Skeletal muscle tissue (tissue), 4 donors: ENCODE measurements around the gene RNU1-2. TPM values are rescaled to one million over a fixed set of nuclear protein-coding genes. Genes with fewer than 3 reads are reported as not detected.
A peak's percentile ranks its signal among the peaks of the same experiment; 100 is the strongest.
"Not testable (repeated sequence)": the region's sequence is repeated elsewhere in the genome, so short reads cannot be mapped to it uniquely, and the experiment has no call there.

Experiments used
- H3K27ac ChIP-seq: one replicate; pipeline ENCODE4 v1.7.0; 2013; ENCODE audit warnings: mild to moderate bottlenecking, low read depth, low read length, inconsistent platforms
- H3K27me3 ChIP-seq, 3 donors: one replicate each; pipeline ENCODE4 v1.7.0; 2013; ENCODE audit warnings: low read length in 3 of 3; ENCODE audit not compliant: control insufficient read depth in 3 of 3, insufficient read depth in 3 of 3
- H3K36me3 ChIP-seq, 3 donors: one replicate each; pipeline ENCODE4 v1.7.0; 2013; ENCODE audit warnings: low read length in 3 of 3; ENCODE audit not compliant: control insufficient read depth in 3 of 3, insufficient read depth in 3 of 3
- H3K4me1 ChIP-seq, 3 donors: one replicate each; pipeline ENCODE4 v1.7.0; 2013; ENCODE audit warnings: low read length in 3 of 3, mild to moderate bottlenecking in 3 of 3; ENCODE audit not compliant: control insufficient read depth in 3 of 3, insufficient read depth in 3 of 3
- H3K4me3 ChIP-seq, 3 donors: one replicate each; pipeline ENCODE4 v1.7.0; 2013; ENCODE audit warnings: low read length in 3 of 3
- H3K9ac ChIP-seq, 3 donors: one replicate each; pipeline ENCODE4 v1.7.0; 2013; ENCODE audit warnings: low read length in 3 of 3, mild to moderate bottlenecking in 3 of 3, moderate library complexity in 2 of 3, low read depth in 1 of 3
- H3K9me3 ChIP-seq, 3 donors: one replicate each; pipeline ENCODE4 v1.7.0; 2013; ENCODE audit warnings: low read length in 3 of 3; ENCODE audit not compliant: control insufficient read depth in 3 of 3
- total RNA-seq: library from RNA; depleted of rRNA; stranded (reverse); fragments of >200 nt; gene quantifications from one replicate; pipeline ENCODE4 v1.2.3, GENCODE V29; 2014
- donor health status: Osteomylitis.

The RNU1-2 gene
- total RNA-seq, 1 donor from 2014 or later = under 0.01 TPM

DNA sequence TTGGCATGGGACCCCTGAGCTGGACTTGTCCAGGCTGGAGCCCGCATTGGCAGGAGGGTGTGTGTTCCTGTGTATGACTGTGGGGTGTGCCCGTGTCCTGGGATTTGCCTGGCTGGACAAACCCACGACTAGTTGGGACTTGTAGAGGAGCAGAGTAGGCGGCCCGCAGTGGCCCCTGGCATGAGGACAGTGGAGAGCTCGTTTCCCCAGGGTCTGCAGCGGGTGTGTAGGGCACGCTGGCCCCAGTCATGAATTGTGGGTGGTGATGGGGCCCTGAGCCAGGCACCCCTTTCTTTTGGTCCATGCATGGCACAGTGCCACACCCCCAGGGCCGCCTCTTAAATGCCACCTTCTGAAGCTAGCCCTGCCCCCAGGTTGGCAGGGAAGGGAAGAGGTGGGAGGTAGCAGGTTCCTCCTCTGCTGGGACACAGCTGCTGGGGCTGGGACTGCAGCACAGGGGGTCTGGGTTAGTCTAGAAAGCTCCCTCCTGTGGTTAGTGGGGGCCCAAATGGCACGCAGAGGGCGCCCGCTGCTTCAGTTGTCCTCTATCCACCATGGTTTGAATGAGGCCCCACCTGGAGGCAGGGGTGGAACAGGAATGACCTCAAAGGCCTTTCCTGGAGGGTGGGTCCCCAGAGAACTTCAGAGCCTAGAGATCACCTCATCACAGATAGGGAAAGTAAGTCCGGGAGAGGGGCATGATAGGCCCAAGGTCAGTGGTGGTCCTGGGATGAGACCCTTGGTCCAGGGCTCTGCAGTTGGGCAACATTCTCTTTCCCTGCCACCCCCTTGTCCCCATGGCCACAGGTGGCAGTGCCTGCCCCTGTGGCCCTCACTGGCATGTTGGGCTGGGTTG, 30.1 kb downstream of the RNU1-2 start:
- Histone ChIP-seq H3K9ac (peak overlapping the region in 1 of 3 donors; percentile 45), H3K9me3 (no peaks in the 10 kb centered on the region), H3K27me3 (peaks cover 0 to 21% (median 3%) of the 10 kb centered on the region in 3 donors), H3K27ac (no peak overlapping the region), H3K4me1 (peaks cover 7 to 17% (median 9%) of the 10 kb centered on the region in 3 donors), H3K4me3 (no peak overlapping the region), H3K36me3 (peaks cover 2 to 6% (median 3%) of the 10 kb centered on the region in 3 donors)

DNA sequence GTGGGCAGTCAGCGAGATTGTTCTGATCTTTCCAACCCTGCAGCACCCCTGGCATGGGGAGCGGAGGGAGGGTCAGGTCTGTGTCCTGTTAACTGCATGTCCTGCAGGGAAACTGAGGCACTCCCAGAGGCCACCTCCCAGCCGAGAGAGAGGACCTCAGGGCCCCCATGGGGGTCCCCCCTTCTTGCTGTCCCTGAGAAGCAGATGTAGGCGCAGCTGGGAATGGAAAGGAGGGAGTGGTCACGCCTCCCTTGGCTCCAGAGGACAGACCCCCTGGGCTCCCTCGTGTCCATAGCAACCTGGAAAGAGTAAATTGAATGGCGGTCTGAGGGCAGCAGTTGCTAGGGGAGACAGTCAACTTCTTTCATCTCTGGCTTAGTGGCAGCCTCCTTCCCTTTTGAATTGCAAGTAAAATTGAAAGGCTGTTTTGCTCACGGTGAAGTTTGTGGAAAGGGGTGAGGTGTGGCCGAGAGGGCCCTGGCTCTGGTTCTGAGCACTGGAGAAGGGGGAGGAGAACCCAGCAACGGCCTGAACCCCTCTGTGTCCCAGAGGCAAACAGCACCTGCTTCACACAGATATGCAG, 30.8 kb downstream of the RNU1-2 start:
- H3K27me3 ChIP-seq = peaks cover 0 to 21% (median 1%) of the 10 kb centered on the region in 3 donors
- peaks cover 8 to 13% (median 8%) of the 10 kb centered on the region in 3 donors for H3K36me3 ChIP-seq
- H3K4me1 ChIP-seq = peaks cover 3 to 10% (median 3%) of the 10 kb centered on the region in 3 donors
- H3K9ac ChIP-seq = peak overlapping the region in 1 of 3 donors; percentile 45
- H3K4me3 ChIP-seq = no peak overlapping the region
- H3K27ac ChIP-seq = no peak overlapping the region
- H3K9me3 ChIP-seq = no peaks in the 10 kb centered on the region

DNA sequence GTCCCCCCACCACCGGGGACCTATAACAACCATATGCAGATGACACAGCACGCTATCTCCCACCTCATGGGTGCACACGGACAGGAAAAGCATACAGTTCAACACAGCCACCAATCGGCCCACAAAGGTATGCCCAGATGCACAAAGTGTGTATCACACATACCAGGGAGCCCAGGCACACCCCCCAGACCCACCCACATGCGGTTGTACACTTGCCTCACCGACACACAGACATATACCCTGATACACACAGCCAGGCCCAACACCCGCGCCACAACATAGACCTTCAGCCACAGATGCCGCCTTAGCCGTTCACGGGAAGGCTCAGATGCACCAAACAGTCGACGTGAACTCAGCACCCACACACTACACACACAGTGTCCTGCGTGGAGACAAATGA, 31.5 kb downstream of the RNU1-2 start:
- H3K4me1 ChIP-seq = peaks cover 0 to 5% (median 0%) of the 10 kb centered on the region in 3 donors
- H3K4me3 ChIP-seq = no peak overlapping the region
- no peak overlapping the region for H3K27ac ChIP-seq
- H3K36me3 ChIP-seq = peaks cover 8 to 14% (median 9%) of the 10 kb centered on the region in 3 donors
- H3K27me3 ChIP-seq = peaks cover 0 to 21% (median 0%) of the 10 kb centered on the region in 3 donors
- peak overlapping the region in 1 of 3 donors; percentile 16 for H3K9ac ChIP-seq
- H3K9me3 ChIP-seq = no peaks in the 10 kb centered on the region

DNA sequence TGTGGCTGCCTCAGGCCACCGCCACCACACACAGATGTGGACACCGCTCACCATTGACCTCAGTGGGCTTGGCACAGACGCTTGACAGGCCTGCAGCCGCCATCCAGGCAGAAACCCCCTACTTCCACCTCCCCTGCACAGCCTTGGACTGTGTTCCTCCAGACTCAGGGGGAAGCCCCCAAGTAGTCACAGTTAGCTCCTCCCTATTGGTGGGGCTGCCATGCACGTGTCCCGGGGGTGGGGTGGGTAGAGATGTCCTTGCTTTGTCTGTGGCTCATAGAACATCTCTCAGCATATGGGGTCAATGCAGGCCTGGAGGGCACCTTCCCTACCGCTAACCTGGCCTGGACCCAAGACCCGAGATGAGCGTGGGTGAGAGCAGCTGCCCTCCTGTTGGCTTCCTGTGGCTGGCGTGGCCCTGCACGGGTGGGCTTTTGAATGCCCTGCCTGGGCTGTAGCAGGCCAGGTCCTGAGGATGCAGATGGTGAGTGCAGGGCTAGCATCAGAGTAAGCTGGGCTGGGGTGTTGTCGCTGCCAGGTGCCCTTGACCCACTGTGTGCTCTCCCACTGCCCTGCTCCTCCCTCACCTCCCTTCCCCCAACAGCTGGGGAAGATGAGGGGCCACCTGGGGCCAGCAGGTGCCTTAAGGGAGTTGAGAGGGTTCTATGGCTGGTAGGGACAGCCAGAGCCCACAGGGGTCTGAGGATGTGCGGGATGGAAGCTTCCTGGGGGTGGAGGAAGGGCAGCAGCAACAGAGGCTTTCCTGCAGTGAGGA, 32.1 kb downstream of the RNU1-2 start:
- Histone ChIP-seq H3K27ac (no peak overlapping the region), H3K9ac (peak overlapping the region in 1 of 3 donors; percentile 16), H3K9me3 (no peaks in the 10 kb centered on the region), H3K4me1 (peaks cover 0 to 5% (median 0%) of the 10 kb centered on the region in 3 donors), H3K4me3 (no peak overlapping the region), H3K36me3 (peaks cover 8 to 18% (median 13%) of the 10 kb centered on the region in 3 donors), H3K27me3 (peaks cover 0 to 17% (median 0%) of the 10 kb centered on the region in 3 donors)

DNA sequence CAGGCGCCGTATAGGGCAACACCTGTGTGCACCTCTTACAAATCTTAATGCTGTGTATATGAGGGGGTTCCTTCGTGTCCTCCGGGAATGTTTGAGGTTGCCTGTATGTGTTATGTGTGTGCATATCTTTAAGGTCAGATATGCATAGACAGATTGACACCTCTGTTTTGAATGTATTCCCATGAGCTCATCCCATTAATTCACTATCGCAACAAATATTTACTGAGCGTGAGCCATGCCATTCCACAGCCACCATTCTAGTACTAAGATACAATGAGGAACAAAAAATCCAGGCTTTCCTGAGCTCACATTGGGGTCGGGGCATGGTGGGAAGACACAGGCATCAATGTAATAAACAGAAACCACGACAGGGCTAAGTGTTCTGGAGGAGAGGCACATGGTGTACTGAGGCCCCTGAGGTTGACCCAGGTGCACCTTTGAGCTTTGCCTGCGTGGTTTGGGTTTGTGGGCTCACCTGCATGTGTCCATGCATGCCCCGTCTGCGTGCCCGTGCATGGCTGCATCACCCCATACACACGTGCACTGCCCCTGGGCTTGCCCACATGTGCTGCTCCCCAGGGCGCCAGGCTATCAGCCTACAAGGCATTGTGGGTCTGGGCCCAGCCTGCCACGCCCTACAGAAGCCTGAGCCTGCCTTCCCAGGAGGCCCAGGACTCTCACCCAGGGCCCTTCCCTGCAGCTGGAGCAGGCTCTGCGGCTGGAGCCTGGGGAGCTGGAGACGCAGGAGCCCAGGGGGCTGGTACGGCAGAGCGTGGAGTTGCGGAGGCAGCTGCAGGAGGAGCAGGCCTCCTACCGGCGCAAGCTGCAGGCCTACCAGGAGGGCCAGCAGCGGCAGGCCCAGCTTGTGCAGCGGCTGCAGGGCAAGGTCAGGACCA, 33.6 kb downstream of the RNU1-2 start:
- H3K4me3 ChIP-seq, H3K27me3 ChIP-seq, H3K9ac ChIP-seq, H3K27ac ChIP-seq, H3K4me1 ChIP-seq, H3K9me3 ChIP-seq: not testable (repeated sequence)
- peaks cover 6 to 18% (median 13%) of the 10 kb centered on the region in 3 donors for H3K36me3 ChIP-seq

DNA sequence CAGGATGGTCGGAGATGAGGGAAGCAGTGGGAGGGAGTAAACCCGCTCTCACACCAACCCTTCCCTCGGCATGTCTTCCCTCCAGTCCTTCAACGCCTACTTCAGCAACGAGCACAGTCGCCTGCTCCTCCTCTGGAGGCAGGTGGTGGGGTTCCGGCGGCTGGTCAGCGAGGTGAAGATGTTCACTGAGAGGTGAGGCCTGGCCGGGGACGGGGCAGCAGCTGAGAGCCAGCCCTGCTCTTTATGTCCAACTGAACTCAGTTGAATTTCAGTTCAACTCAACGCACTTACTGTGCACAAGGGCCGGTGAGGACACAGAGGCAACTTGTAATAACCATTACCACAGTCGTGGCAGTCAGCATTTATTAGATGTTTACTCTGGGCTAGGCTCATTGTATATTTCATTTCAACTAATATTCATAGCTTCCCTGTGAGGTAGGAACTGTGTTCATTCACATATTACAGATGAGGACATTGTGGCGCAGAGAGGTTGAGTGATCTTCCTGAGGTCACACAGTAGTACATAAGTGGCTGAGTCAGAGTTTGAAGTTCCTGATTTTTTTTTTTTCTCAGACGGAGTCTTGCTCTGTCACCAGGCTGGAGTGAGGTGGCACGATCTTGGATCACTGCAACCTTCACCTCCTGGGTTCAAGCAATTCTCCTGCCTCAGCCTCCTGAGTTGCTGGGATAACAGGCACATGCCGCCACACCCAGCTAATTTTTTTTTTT, 35.6 kb downstream of the RNU1-2 start:
- H3K9me3 ChIP-seq, H3K27me3 ChIP-seq, H3K4me3 ChIP-seq, H3K4me1 ChIP-seq, H3K9ac ChIP-seq, H3K27ac ChIP-seq: not testable (repeated sequence)
- H3K36me3 ChIP-seq = peaks cover 7 to 23% (median 15%) of the 10 kb centered on the region in 3 donors

DNA sequence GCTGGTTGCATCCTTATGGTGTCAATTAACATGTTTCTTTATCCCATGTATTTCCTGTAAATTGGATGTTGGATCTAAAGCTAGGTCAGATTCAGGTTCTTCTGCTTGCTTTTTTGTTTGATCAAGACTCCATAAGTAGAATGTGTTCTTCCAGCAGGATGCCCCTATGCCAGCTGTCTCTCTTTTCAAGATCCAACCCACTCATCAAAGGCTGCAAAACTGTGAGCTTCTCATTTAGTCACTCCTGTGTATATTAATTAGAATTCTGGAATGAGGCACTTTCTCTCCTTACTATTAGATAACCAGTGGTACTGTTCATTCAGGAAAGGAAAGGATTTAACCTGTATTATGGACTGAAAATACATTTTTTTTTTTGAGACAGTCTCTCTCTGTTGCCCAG, 38.2 kb downstream of the RNU1-2 start:
- H3K9me3 ChIP-seq, H3K4me1 ChIP-seq, H3K27ac ChIP-seq, H3K27me3 ChIP-seq, H3K4me3 ChIP-seq, H3K9ac ChIP-seq: not testable (repeated sequence)
- peaks cover 16 to 37% (median 29%) of the 10 kb centered on the region in 3 donors for H3K36me3 ChIP-seq

DNA sequence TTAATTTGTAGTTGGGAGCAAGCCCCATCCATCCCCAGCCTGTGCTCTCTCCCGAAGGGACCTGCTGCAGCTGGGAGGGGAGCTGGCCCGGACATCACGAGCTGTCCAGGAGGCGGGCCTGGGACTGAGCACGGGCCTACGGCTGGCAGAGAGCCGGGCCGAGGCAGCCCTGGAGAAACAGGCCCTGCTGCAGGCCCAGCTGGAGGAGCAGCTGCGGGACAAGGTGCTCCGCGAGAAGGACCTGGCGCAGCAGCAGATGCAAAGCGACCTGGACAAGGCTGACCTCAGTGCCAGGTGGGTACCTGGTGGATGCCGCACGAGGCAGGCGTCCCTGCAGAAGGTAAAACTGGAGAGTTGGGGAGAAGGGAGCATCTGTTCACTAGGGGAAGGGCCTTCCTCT, 40.8 kb downstream of the RNU1-2 start:
- peaks cover 13 to 28% (median 20%) of the 10 kb centered on the region in 3 donors for H3K36me3 ChIP-seq
- H3K4me1 ChIP-seq = not testable (repeated sequence)

More for the DNA sequence above, 40.8 kb downstream of the RNU1-2 start:
- H3K4me3 ChIP-seq, H3K27me3 ChIP-seq, H3K27ac ChIP-seq, H3K9me3 ChIP-seq: not testable (repeated sequence)
- peak overlapping the region in 1 of 3 donors; percentile 8 for H3K9ac ChIP-seq
